ENCODE measurements around the gene TMEM151A. TPM values are rescaled to one million over a fixed set of nuclear protein-coding genes. Genes with fewer than 3 reads are reported as not detected.

The TMEM151A gene
- total and polyA plus RNA-seq, 2 donors (not counting 1 experiment from before 2014, with no cell fraction given), result under 0.01 TPM; not detected in 1

- Histone ChIP-seq H3K4me2 (ENCODE audit: extremely low read depth, insufficient read depth, low read length) (no peak overlapping the region), H3K4me1 (ENCODE audit: control insufficient read depth, extremely low read depth, insufficient read depth, low read length) (peaks cover 4% of the 10 kb centered on the region), H3K9me3 (ENCODE audit: control insufficient read depth, insufficient read depth, low read depth, low read length) (no peaks in the 10 kb centered on the region), H3K79me2 (ENCODE audit: control insufficient read depth, insufficient read depth, low read length) (peaks cover 3% of the 10 kb centered on the region), H2AFZ (ENCODE audit: low read length) (no peak overlapping the region), H3K4me3 (replicated peaks in 1 of 4; ENCODE audit: control extremely low read depth in 1 of 4, insufficient read depth in 1 of 4, low read depth in 3 of 4, low read length in 4 of 4) (no peak overlapping the region), H3K27ac (ENCODE audit: insufficient read depth, low read length) (no peak overlapping the region), H4K20me1 (ENCODE audit: control insufficient read depth, extremely low read depth, insufficient read depth, low read length) (no peaks in the 10 kb centered on the region), H3K36me3 (ENCODE audit: control insufficient read depth, insufficient read depth, low read length) (no peaks in the 10 kb centered on the region), H3K27me3 (ENCODE audit: control insufficient read depth, insufficient read depth, low read length) (peaks cover 34% of the 10 kb centered on the region), H3K9ac (ENCODE audit: insufficient read depth, low read length) (no peak overlapping the region)
- TF ChIP-seq, protein P1, sequence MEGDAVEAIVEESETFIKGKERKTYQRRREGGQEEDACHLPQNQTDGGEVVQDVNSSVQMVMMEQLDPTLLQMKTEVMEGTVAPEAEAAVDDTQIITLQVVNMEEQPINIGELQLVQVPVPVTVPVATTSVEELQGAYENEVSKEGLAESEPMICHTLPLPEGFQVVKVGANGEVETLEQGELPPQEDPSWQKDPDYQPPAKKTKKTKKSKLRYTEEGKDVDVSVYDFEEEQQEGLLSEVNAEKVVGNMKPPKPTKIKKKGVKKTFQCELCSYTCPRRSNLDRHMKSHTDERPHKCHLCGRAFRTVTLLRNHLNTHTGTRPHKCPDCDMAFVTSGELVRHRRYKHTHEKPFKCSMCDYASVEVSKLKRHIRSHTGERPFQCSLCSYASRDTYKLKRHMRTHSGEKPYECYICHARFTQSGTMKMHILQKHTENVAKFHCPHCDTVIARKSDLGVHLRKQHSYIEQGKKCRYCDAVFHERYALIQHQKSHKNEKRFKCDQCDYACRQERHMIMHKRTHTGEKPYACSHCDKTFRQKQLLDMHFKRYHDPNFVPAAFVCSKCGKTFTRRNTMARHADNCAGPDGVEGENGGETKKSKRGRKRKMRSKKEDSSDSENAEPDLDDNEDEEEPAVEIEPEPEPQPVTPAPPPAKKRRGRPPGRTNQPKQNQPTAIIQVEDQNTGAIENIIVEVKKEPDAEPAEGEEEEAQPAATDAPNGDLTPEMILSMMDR (conservative IDR thresholded peaks at IDR 0.05 in 1 of 2, IDR thresholded peaks at IDR 0.05 in 1 of 2; ENCODE audit: low read depth in 1 of 2, low read length in 2 of 2), result no peak
- peak; percentile 3 for TF ChIP-seq EZH2 (IDR thresholded peaks at IDR 0.05; ENCODE audit: low read length, missing control alignments)
- DNase-seq (ENCODE audit: low read depth in 2 of 2), result no peak
Measured at GRCh38 chr11:66293352-66293751, 1.7 kb downstream of the TMEM151A start.

GRCh38 chr11:66293777-66294625 is 2.3 kb downstream of the TMEM151A start:
- TF ChIP-seq EZH2 (IDR thresholded peaks at IDR 0.05; ENCODE audit: low read length, missing control alignments), result no peak
- TF ChIP-seq, protein P1 (conservative IDR thresholded peaks at IDR 0.05 in 1 of 2, IDR thresholded peaks at IDR 0.05 in 1 of 2; ENCODE audit: low read depth in 1 of 2, low read length in 2 of 2), result no peak
- H3K27me3 ChIP-seq (ENCODE audit: control insufficient read depth, insufficient read depth, low read length), result peaks cover 35% of the 10 kb centered on the region
- H3K36me3 ChIP-seq (ENCODE audit: control insufficient read depth, insufficient read depth, low read length), result no peaks in the 10 kb centered on the region

DNA sequence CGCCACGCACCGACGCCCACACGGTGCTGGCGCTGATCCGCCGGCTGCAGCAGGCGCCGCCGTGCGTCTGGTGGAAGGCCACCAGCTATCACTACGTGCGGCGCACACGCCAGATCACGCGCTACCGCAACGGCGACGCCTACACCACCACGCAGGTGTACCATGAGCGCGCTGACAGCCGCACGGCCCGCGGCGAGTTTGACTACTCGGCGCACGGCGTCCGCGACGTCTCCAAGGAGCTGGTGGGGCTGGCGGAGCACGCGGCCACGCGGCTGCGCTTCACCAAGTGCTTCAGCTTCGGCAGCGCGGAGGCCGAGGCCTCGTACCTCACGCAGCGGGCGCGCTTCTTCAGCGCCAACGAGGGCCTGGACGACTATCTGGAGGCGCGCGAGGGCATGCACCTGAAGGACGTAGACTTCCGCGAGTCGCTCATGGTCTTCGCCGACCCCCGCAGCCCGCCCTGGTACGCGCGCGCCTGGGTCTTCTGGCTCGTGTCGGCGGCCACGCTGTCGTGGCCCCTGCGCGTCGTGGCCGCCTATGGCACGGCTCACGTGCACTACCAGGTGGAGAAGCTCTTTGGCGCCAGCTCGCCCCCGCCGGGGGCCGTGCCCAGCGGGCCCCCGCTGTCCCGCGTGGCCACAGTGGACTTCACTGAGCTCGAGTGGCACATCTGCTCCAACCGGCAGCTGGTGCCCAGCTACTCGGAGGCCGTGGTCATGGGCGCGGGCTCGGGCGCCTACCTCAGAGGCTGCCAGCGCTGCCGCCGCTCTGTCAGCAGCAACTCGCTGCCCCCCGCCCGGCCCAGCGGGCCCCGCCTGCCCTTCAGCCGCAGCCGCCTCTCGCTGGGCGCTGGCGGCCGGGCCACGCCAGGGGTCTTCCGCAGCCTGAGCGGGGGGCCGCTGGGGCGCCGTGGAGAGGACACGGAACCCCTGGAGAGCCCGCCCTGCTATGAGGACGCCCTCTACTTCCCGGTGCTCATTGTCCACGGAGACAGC is 3.2 kb downstream of the TMEM151A start:
- H3K4me2 ChIP-seq (ENCODE audit: extremely low read depth, insufficient read depth, low read length), result no peak overlapping the region
- no peaks in the 10 kb centered on the region for H3K79me2 ChIP-seq (ENCODE audit: control insufficient read depth, insufficient read depth, low read length)
- H3K36me3 ChIP-seq (ENCODE audit: control insufficient read depth, insufficient read depth, low read length), result no peaks in the 10 kb centered on the region
- peaks cover 3% of the 10 kb centered on the region for H3K4me1 ChIP-seq (ENCODE audit: control insufficient read depth, extremely low read depth, insufficient read depth, low read length)
- H4K20me1 ChIP-seq (ENCODE audit: control insufficient read depth, extremely low read depth, insufficient read depth, low read length), result no peaks in the 10 kb centered on the region
- H3K27ac ChIP-seq (ENCODE audit: insufficient read depth, low read length), result no peak overlapping the region
- TF ChIP-seq EZH2 (IDR thresholded peaks at IDR 0.05; ENCODE audit: low read length, missing control alignments), result no peak
- TF ChIP-seq, protein P1 (conservative IDR thresholded peaks at IDR 0.05 in 1 of 2, IDR thresholded peaks at IDR 0.05 in 1 of 2; ENCODE audit: low read depth in 1 of 2, low read length in 2 of 2), result no peak
- H3K9ac ChIP-seq (ENCODE audit: insufficient read depth, low read length), result no peak overlapping the region
- DNase-seq (ENCODE audit: low read depth in 2 of 2), result no peak
- H3K4me3 ChIP-seq (replicated peaks in 1 of 4; ENCODE audit: control extremely low read depth in 1 of 4, insufficient read depth in 1 of 4, low read depth in 3 of 4, low read length in 4 of 4), result no peak overlapping the region
- no peaks in the 10 kb centered on the region for H3K9me3 ChIP-seq (ENCODE audit: control insufficient read depth, insufficient read depth, low read depth, low read length)
- peaks cover 37% of the 10 kb centered on the region for H3K27me3 ChIP-seq (ENCODE audit: control insufficient read depth, insufficient read depth, low read length)
- H2AFZ ChIP-seq (ENCODE audit: low read length), result no peak overlapping the region

More at GRCh38 chr11:66293777-66294625, 2.3 kb downstream of the TMEM151A start:
- H3K4me2 ChIP-seq (ENCODE audit: extremely low read depth, insufficient read depth, low read length), result no peak overlapping the region
- H2AFZ ChIP-seq (ENCODE audit: low read length), result no peak overlapping the region
- H4K20me1 ChIP-seq (ENCODE audit: control insufficient read depth, extremely low read depth, insufficient read depth, low read length), result no peaks in the 10 kb centered on the region
- H3K9ac ChIP-seq (ENCODE audit: insufficient read depth, low read length), result no peak overlapping the region
- no peak overlapping the region for H3K27ac ChIP-seq (ENCODE audit: insufficient read depth, low read length)
- H3K9me3 ChIP-seq (ENCODE audit: control insufficient read depth, insufficient read depth, low read depth, low read length), result no peaks in the 10 kb centered on the region
- peaks cover 4% of the 10 kb centered on the region for H3K4me1 ChIP-seq (ENCODE audit: control insufficient read depth, extremely low read depth, insufficient read depth, low read length)
- H3K79me2 ChIP-seq (ENCODE audit: control insufficient read depth, insufficient read depth, low read length), result no peaks in the 10 kb centered on the region
- DNase-seq (ENCODE audit: low read depth in 2 of 2), result no peak
- no peak overlapping the region for H3K4me3 ChIP-seq (replicated peaks in 1 of 4; ENCODE audit: control extremely low read depth in 1 of 4, insufficient read depth in 1 of 4, low read depth in 3 of 4, low read length in 4 of 4)

Data from fibroblast of lung (primary cell).